NCI-H2196 (cell line): ENCODE data around the gene WASL.
"Not testable (repeated sequence)": the region's sequence is repeated elsewhere in the genome, so short reads cannot be mapped to it uniquely, and the experiment has no call there.

Experiments used
- DNase-seq: peaks from one replicate; lab custom pipeline; 2025; ENCODE audit not compliant: unreplicated experiment; lab: John Stamatoyannopoulos, UW

The WASL gene

DNA sequence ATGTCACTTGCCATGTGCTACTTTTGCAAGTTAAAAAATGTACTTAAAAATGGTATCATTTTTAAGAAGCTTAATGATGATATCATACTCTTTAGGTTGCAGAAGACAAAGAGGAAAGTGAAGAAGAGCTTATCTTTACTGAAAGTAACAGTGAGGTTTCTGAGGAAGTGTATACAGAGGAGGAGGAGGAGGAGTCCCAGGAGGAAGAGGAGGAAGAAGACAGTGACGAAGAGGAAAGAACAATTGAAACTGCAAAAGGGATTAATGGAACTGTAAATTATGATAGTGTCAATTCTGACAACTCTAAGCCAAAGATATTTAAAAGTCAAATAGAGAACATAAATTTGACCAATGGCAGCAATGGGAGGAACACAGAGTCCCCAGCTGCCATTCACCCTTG, 87.0 kb downstream of the WASL start:
- no peak for DNase-seq

DNA sequence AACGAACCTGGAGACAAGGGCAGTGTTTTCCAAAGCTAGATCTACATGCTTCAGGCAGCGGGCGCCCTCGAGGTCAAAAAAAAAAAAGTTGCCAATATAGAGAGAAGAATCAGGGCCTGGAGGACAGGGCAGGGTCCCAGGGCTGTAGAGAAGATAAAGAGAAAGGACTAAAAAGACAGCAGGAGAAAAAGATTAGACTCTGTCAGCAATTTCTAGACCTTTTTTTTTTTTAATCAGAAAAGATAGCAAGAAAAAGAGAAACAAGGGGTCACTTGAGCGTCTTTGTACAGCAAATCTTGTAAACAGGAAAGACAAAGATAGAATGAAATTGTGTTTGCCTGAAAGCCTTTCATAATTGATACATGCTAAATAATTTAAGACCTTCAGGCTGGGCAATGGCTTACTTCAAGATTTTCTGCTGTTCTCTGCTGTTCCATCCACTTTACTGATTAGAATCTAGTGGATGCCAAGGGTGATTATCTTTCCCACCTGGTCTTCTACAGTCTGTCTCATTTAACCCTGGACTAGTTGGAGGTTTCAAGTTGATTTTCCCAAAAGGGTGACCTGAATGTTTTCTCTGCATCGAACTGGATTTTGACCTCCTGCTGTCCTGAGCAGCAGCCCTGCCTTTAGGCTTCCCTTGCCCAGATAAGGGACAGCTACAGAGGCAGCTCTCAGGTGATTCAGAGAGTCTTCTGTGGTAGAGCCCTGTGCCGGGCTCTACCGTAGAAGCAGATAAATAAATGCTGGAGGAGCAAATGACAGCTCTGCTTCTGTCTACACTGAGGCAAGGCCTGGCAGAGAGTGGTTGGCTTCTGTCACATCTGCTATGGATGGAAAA, 88.1 kb downstream of the WASL start:
- no peak for DNase-seq

DNA sequence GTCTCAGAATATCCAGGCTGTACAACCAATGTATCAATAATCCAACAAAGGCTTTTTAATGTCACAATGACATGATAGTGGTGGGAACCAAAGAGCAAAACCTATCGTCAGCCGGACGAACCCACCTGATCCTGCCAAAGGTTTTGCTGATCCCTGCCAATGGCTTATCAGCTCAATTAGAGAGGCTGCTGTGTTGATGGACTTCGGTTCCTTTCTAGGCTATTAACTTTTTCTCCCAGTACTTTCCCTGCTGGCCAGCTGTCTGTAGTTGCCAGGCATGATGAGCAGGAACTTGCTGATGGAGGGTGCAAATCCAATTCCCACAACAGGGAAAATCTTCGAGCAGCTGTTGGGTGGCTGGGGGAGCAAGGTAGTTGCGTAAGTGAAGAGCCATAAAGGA, 90.8 kb downstream of the WASL start:
- no peak for DNase-seq

DNA sequence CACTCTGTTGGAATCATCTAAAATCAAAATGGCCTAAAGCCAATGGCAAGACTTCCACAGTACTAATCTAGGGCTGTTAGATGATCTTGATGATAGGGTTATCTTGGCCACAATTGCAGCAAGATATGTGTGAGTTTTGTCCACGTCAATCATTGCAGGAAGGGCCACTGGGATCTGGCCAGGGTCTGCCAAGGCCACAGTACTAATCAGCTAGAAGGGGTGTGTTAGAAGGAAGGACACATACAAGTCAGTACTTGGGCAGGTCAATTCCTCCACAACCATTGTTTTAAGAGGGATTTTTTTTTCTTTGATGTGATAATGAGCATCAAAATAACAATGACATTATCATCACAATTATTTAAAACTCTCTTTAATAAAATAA, 91.5 kb downstream of the WASL start:
- no peak for DNase-seq

DNA sequence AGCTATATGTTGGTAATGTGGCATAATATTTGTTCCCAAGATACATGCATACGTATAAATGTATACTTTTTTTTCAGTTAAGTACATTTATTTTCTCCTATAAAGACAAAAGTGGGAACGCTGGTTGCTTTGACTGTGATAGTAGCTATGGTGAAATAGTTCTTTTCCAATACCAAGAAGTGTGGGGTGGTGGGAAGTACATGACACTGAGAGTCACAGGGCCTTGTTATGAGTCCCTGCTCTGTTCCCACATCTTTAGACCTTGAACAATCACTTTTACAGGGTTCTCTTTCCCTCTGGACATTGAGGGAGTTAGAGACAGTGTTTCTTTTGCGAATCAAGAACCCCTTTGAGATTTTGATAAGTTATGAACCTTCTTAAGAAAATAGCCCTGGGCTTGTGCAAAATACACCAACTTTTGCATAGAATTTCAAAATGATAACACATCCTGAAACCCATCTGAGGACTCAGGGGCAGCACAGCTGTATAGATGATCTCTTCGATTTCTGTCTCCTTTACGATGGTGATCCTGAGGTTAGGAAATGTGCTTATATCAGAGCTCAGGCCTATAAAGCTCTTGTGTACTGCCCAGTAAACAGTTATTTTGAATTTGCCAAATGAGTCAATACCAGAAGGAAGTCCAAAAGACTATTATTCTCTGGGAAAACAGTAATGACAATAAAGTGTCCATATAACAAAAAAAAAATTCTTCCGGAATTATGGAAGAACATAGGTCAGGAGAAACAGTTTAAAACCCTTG, 92.1 kb downstream of the WASL start:
- DNase-seq = no peak

DNA sequence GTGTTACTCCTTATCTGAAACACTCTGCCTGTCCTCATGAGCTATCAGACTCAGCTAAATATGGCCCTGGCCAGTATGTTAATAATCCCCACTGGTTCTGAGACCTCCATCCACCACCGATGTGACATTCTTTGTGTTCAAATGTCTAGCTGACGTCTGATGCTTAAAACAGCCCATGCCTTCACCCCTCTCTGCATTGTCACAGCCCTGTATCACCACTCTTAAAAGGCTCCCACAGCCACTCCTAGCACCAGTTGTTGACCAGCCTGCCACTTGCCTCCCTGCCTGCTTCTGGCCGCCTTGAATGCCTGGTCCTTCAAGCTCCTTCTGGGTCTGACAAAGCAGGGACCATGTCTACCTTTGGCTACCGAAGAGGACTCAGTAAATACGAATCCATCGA, 93.2 kb downstream of the WASL start, which contains the start of gene LMOD2:
Gene LMOD2 (plus strand): TSS at position 253 of the 400 bp plus-strand sequence. CDS start 98 bp downstream, at position 351.
- no peak for DNase-seq

DNA sequence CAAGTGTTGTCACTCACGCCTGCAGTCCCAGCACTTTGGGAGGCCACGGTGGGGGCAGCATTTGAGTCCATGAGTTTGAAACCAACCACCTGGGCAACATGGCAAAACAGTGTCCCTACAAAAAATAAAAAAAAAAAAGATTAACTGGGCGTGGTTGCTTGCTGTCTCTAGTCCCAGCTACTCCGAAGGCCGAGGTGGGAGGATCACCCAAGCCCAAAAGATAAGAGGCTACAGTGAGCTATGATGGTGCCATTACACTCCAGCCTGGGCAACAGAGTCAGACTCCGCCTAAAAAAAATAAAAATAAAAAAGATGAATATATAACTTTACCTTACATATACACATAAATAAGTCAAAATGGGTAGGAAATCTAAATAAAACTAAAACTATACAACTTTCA, 95.6 kb downstream of the WASL start:
- DNase-seq = no peak

DNA sequence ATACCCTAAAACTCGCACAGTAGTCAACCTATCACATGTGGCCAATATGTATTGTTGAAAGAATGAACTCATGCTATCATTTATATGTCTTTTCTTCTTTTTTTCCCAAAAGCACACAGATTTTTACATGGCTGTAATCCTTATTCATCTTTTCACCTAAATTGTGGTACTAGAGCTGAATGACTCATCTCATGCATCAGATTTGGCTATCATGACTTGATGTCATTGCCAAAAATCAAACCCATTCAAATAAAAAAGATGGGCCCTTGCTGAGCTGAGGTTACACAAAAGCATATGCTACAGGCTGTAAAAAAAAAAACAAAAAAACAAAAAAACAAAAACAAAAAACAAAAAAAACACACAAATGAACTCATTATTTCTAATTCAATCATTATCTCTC, 96.4 kb downstream of the WASL start:
- DNase-seq = no peak

DNA sequence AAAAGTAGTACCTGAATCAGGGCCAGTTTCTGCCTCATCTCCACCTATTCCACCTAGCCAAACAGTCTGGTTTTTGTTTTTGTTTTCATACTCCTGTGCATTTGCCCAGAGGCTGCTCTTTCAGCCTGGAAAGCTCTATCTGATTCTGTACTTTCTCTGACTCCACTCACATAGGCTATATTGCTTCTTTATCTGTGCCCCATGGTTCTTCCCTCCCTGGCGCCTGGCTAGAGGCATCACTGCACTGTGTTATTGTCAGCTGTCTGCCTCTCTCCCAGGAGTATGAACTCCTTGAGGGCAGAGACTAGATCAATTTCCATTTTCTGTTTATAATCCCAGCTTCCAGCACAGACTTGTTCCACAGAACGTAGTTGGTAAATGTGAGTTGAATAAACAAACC, 98.2 kb downstream of the WASL start:
- no peak for DNase-seq

DNA sequence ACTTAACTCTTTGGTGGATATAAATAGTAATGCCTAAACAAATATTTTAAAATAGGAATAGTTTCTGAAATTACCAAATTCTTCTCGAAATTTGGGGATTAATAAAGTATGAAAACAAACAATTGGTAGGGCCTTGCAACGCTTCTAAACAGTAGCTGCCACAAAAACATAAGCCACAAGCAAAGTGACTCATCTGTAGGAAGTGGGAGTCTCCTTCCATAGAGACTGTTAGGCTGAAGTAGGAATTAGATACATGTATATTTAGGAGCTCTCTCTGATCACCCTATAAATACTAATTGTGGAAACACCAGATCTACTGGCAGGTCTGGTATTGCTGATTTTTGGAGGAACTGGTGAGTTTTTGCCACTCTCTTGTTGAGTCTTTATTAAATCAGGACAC, 98.8 kb downstream of the WASL start:
- DNase-seq = no peak

DNA sequence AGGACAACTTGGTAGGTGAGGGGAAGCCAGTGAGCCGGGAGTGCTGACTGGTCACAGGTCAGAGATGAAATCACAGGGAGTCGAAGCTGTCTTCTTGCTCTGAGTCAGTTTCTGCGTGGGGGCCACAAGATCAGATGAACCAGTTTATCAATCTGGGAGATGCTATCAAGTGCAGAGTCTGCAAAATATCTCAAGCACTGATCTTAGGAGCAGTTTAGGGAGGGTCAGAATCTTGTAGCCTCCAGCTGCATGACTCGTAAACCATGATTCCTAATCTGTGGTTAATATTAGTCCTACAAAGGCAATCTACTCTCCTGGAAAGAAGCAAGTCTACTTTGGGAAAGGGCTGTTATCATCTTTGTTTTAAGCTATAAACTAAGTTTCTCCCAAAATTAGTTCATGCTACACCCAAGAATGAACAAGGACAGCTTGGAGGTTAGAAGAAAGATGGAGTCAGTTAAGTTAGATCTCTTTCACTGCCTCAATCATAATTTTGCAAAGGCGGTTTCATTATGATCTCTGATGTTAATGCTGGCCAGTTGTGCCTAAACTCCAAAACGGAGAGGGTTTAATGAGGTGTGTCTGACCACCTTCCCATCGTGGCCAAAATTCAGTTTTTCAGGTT, 101.6 kb downstream of the WASL start:
- no peak for DNase-seq

DNA sequence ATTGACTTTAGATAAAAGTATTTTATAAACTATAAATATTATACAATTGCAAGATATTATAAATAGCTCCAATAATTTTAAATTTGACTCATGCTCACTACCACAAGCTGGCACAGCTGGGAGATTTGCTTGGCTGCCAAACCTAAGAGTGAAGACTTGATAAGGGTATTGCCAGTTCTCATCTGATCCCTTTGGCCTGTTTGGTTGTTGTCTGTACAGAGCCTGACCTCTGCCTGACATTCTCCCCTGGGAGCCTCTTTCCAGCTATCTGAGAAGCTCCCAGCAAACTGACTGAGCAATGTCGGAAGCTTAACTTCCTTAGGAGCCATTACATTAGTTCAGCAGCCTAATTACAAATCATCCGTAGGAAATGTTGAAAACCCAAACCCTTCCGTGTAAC, 103.3 kb downstream of the WASL start:
- DNase-seq = no peak

DNA sequence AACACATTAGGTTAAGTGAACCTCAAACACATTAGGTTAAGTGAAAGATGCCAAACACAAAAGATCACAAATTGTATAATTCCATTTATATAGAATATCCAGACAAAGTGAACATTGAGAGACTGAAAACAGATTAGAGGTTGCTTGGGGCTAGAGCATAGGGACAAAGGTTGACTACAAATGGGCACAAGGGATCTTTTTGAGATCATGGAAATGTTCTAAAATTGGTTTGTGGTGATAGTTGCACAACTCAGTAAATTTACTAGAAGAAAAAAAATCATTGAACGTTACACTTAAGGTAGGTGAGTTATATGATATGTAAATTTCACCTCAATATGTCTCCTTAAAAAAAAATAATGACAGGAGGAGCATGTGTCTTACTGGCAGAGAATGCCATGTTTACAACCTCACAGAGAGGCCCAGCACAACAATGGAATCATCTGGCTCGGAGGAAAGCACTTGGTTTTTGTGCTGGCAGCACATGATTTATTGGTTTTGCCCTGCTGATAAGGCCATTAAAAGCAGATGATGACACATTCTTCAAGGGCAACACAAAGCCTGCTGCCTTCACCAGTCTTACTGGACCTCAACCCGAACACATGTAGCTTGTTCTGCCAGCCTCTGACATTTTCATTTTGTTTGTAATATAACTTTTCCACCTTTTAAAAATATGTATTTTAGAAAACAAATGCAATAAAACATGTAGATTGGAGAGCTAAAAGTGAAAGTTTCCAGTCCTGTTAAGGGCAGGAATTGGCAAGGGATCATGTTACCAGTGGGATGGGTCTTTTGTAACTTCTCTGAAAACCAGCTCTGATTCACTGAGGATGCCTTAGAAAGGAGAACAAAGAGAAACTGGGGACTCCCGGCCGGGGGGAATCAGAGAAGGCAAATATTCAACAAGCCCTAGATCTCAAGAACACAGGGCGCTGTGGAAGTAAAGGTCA, 105.0 kb downstream of the WASL start:
- DNase-seq = peak; percentile 21

DNA sequence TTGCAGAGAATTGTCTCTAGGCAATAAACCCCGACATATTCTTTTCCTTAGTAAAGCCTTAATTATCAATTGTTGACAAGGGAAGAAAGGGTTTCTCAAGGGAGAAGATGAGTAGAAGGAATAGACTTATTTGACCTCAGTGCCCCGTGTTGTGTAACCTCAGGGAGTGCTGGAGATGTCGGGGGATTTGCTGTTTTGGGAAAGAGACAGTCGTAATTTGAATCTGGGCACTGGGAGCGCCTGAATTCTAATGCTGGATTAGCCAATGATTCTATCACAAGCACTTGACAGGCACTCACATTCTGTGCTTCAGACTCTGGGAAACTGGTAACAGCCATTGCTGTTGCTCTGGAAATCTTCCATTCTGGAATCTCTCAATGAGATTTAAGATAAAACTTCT, 106.9 kb downstream of the WASL start:
- no peak for DNase-seq

DNA sequence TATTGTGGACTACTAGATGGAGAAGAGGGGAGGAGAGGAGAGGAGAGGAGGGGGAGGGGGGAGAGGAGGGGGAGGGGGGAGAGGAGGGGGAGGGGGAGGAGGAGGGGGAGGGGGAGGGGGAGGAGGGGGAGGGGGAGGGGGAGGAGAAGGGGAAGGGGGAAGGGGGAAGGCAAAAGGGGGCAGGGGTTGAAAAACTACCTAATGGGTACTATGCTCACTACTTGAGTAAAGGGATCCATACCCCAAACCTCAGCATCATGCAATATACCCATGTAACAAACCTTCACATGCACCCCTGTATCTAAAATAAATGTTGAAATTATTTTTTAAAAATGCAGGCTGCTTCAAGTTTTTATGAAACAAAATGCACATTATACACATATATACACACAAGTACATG, 108.2 kb downstream of the WASL start:
- DNase-seq = no peak

DNA sequence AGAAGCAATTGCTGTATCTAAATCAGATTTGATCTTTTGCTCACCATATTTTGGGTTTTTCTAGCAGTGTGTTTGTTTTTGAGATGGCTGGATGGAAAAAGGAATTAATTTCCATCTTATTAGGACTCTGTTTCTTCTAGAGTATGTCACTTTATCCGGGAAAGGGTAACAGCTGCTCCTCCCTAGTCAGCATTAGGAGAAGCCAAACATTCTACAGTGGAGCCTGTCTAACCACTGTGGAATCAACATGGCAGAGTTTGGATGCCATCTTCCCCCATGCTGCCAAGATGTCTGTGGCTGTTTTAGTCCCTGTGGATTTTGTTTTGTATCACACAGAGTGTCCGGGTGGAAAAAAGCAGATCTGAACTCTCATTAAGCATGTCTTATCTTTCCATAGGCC, 109.2 kb downstream of the WASL start:
- DNase-seq = no peak

DNA sequence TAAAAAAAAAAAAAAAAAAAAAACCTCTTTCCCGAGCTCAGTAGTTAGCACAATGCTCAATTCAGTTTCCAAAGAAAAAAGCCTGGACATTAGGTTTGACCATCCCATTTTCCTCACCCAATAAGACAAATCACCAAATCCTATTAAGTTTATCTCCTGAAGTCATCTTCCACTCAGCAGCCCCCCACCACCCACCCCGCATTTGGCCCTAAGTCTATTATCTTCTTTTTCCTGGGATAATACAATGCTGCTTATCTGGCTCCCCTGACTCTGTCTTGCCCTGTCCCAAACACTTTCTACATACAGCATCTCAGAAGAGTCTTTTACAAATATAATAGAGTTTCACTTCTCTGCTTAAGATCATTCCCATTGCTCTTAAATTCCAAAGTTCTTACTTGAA, 110.9 kb downstream of the WASL start:
- no peak for DNase-seq

DNA sequence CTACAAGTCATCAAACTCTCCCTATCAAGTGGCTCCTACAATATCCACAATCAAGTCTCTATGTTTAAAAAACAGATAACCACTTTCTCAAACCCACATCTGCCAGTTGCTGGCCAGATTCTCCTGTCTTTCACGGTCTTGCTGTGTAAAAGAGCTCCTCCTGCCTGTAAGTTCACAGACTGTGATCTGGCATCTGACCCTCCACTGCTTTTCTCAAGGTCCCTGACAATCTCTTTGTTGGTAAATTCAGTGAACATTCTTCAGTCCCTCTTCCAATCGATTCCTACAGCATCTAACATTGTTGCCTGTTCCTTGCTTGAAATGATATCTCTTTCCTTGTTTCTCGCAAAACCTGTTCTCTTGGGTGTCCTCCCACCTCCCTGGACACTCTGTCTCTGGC, 111.6 kb downstream of the WASL start:
- DNase-seq = no peak

DNA sequence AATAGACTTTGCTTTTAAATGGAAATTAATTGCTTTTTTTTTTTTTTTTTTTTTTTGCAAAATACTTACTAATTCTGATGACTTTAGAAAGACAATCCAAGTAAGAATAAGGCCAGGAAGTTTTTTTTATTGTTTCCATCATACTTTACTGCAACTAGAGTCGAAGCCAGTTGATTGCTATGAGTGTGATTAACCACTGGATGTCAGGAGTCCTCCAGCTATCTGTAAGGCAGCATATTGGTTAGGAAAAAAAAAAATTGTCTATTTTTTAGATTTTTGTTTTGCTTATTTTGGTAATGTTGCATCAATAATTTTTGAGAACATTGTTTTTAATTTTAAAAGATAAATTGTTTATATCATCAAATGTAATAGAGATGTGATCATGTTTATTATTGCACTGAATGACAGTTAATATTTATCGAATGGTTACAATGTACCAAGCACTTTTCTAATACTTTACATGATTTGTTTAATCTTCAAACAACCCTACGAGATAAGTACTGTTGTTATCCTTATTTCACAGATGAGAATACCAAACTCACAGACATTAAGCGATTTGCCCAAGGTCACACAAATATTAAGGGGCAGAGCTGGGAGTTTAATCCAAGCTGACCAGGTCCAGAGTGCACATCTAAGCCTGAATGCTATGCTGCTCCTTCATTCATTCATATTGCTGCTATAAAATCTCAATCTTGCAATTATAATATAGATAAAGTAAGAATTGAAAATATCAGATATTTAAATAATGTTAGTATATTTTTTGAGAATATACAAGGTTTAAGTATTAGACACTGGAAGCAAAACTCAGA, 113.0 kb downstream of the WASL start:
- DNase-seq = peak; percentile 21

DNA sequence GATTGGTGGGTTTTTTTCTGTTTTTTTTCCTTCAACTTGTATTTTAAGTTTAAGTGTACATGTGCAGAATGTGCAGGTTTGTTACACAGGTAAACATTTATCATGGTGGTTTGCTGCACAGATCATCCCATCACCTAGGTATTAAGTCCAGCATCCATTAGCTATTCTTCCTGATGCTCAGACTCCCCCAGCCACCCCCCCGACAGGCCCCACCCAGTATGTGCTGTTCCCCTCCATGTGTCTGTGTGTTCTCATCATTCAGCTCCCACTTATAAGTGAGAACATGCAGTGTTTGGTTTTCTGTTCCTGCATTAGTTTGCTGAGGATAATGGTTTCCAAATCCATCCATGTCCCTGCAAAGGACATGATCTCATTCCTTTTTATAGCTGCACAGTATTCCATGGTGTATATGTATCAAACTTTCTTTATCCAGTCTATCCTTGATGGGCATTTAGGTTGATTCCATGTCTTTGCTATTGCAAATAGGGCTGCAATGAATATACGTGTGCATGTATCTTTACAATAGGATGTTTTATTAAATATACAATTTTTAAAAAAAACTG, 114.7 kb downstream of the WASL start:
- not testable (repeated sequence) for DNase-seq
